ENCODE results near the gene COX4I2. TPM values are rescaled to one million over a fixed set of nuclear protein-coding genes. Genes with fewer than 3 reads are reported as not detected.
A peak's percentile ranks its signal among the peaks of the same experiment; 100 is the strongest.

Gene COX4I2
- total and polyA plus RNA-seq, 2 of the 4 experiments (the other 2 are of a cell fraction), result not detected

DNA sequence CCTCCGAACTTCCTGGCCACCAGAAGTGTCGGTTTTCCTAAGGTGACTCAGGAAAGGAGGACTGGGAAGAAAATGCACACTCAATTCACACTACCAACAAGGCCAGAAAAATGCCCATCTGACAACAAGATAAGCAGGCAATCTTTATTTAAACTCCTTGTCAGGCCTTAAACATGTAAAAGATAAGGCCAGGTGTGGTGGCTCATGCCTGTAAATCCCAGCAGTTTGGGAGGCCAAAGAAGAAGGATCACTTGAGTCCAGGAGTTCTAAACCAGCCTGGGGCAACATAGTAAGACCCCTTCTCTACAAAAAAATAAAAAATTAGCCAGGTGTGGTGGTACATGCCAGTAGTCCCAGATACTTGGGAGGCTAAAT is 40.2 kb upstream of the COX4I2 start:
- in situ Hi-C loops (cut with MboI; ENCODE audit: low sequenced_read_pairs), result no loop called here
- CTCF ChIA-PET, result interaction anchor here (1.3 kb wide), 1 partner anchor 16 kb away, joined by 5 read pairs; no protein-coding TSS in a partner anchor
- dilution Hi-C loops (cut with HindIII; ENCODE audit: low sequenced_read_pairs, unreplicated experiment), result no loop called here
- ATAC-seq (ENCODE audit: low read depth), result no peak
- H2BK120ac ChIP-seq (ENCODE audit: low read depth, low read length), result peak overlapping the region; percentile 91
- BruUV-seq (replicated peaks), result no TSS peak
- H3K36me3 ChIP-seq (ENCODE audit: control insufficient read depth, insufficient read depth, low read length), result no peaks in the 10 kb centered on the region
- H4K5ac ChIP-seq (ENCODE audit: low read depth, low read length), result no peak overlapping the region
- H4K20me1 ChIP-seq (ENCODE audit: insufficient read depth, low read length), result no peaks in the 10 kb centered on the region
- peaks cover 7% of the 10 kb centered on the region for H3K9me1 ChIP-seq (ENCODE audit: insufficient read depth, low read length)
- peaks cover 0 to 7% of the 10 kb centered on the region in 2 experiments; a peak in 1 of 4 replicates for H3K79me1 ChIP-seq (ENCODE audit: low read depth in 1 of 2, low read length in 2 of 2)
- H3K9ac ChIP-seq (ENCODE audit: low read depth, low read length), result no peak overlapping the region
- peak overlapping the region; percentile 66; the same call in 1 of the 2 replicates for H4K91ac ChIP-seq (ENCODE audit: insufficient read depth, low read depth, low read length)
- H3K14ac ChIP-seq (replicated peaks; ENCODE audit: low read depth, low read length), result no peak overlapping the region
- H3K18ac ChIP-seq (ENCODE audit: low read depth, low read length), result no peak overlapping the region
- H2BK5ac ChIP-seq (ENCODE audit: low read depth, low read length, poor library complexity, severe bottlenecking), result no peak overlapping the region
- H2AFZ ChIP-seq (replicated peaks; ENCODE audit: low read length, poor library complexity), result no peak overlapping the region
- no peaks in the 10 kb centered on the region for H3K27me3 ChIP-seq (ENCODE audit: control insufficient read depth, insufficient read depth, low read length)
- H3K4me2 ChIP-seq (ENCODE audit: low read depth, low read length), result no peak overlapping the region
- H3K27ac ChIP-seq (ENCODE audit: insufficient read depth, low read length), result no peak overlapping the region
- H4K8ac ChIP-seq (ENCODE audit: low read depth in 2 of 2, low read length in 2 of 2), result peak overlapping the region in 1 of 2 experiments; percentile 27; a peak in 1 of 4 replicates
- no peak overlapping the region; the same call in 1 of the 2 replicates for H3K56ac ChIP-seq (ENCODE audit: extremely low read depth, insufficient read depth, low read length)
- no peak for DNase-seq
- WGBS, 2 experiments (ENCODE audit: extremely low coverage in 2 of 2, insufficient read length in 1 of 2), result no CpG with 5 or more reads among the region's 2 CpGs
- H3K23ac ChIP-seq (ENCODE audit: low read depth, low read length), result no peak overlapping the region
- H3K4ac ChIP-seq (ENCODE audit: low read depth, low read length), result peak overlapping the region; percentile 84
- intact Hi-C loops (cut with micrococcal nuclease), result no loop called here
- H2BK20ac ChIP-seq (ENCODE audit: low read depth, low read length), result peak overlapping the region; percentile 91
- peak overlapping the region; percentile 95 for H2AK5ac ChIP-seq (ENCODE audit: low read depth, low read length)
- peaks cover 14% of the 10 kb centered on the region for H3K4me1 ChIP-seq (ENCODE audit: control insufficient read depth, insufficient read depth, low read length)
- H3K9me3 ChIP-seq (ENCODE audit: control insufficient read depth, insufficient read depth, low read length), result no peaks in the 10 kb centered on the region
- POLR2A ChIA-PET (ENCODE audit: unreplicated experiment), result interaction anchor here (0.8 kb wide), 1 partner anchor 11 kb away, joined by 3 read pairs; no protein-coding TSS in a partner anchor
- peak overlapping the region; percentile 65; the same call in 1 of the 3 replicates for H2BK15ac ChIP-seq (ENCODE audit: low read depth, low read length)
- no peak overlapping the region for H3K4me3 ChIP-seq (ENCODE audit: insufficient read depth, low read depth, low read length)
- no peak overlapping the region for H2AK9ac ChIP-seq (replicated peaks; ENCODE audit: low read depth, low read length, poor library complexity)
- TF ChIP-seq POLR2A (IDR thresholded peaks at IDR 0.05; ENCODE audit: low read depth, low read length) (no peak), RCOR1 (IDR thresholded peaks at IDR 0.05; ENCODE audit: insufficient replicate concordance, low read length) (no peak), RFX5 (IDR thresholded peaks at IDR 0.05; ENCODE audit: low read depth, low read length) (no peak), BHLHE40 (IDR thresholded peaks at IDR 0.05; ENCODE audit: low read depth, low read length) (no peak), CHD1 (IDR thresholded peaks at IDR 0.05; ENCODE audit: low read depth, low read length) (no peak), MAZ (IDR thresholded peaks at IDR 0.05; ENCODE audit: borderline replicate concordance, low read depth, low read length) (no peak), SMC3 (IDR thresholded peaks at IDR 0.05; ENCODE audit: low read depth, low read length) (no peak), FOS (IDR thresholded peaks at IDR 0.05; ENCODE audit: low read depth, low read length) (no peak)
- TF ChIP-seq, protein P1, sequence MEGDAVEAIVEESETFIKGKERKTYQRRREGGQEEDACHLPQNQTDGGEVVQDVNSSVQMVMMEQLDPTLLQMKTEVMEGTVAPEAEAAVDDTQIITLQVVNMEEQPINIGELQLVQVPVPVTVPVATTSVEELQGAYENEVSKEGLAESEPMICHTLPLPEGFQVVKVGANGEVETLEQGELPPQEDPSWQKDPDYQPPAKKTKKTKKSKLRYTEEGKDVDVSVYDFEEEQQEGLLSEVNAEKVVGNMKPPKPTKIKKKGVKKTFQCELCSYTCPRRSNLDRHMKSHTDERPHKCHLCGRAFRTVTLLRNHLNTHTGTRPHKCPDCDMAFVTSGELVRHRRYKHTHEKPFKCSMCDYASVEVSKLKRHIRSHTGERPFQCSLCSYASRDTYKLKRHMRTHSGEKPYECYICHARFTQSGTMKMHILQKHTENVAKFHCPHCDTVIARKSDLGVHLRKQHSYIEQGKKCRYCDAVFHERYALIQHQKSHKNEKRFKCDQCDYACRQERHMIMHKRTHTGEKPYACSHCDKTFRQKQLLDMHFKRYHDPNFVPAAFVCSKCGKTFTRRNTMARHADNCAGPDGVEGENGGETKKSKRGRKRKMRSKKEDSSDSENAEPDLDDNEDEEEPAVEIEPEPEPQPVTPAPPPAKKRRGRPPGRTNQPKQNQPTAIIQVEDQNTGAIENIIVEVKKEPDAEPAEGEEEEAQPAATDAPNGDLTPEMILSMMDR (conservative IDR thresholded peaks at IDR 0.05; ENCODE audit: low read depth, low read length), result no peak
